Esophagus squamous epithelium (tissue), 4 donors: ENCODE measurements around the gene TEKT1.
"Not testable (repeated sequence)": the region's sequence is repeated elsewhere in the genome, so short reads cannot be mapped to it uniquely, and the experiment has no call there.

Experiments
- POLR2A ChIP-seq, 4 donors: fragments of 450-650 bp; IDR thresholded peaks; one replicate each; pipeline ENCODE4 v1.6.1; 2017; ENCODE audit warnings: antibody characterized with exemption in 4 of 4, mild to moderate bottlenecking in 4 of 4, moderate library complexity in 3 of 4
- TF ChIP-seq, protein P1 (sequence below), 6 experiments: fragments of 450-650 bp in 4 of 6; fragments of 200-600 bp in 2 of 6; sonication (generic) in 2 of 6; IDR thresholded peaks; one replicate each; pipeline ENCODE4 v1.5.1; 2016 to 2019; ENCODE audit warnings: antibody characterized with exemption in 6 of 6, mild to moderate bottlenecking in 4 of 6, moderate library complexity in 4 of 6

DNA sequence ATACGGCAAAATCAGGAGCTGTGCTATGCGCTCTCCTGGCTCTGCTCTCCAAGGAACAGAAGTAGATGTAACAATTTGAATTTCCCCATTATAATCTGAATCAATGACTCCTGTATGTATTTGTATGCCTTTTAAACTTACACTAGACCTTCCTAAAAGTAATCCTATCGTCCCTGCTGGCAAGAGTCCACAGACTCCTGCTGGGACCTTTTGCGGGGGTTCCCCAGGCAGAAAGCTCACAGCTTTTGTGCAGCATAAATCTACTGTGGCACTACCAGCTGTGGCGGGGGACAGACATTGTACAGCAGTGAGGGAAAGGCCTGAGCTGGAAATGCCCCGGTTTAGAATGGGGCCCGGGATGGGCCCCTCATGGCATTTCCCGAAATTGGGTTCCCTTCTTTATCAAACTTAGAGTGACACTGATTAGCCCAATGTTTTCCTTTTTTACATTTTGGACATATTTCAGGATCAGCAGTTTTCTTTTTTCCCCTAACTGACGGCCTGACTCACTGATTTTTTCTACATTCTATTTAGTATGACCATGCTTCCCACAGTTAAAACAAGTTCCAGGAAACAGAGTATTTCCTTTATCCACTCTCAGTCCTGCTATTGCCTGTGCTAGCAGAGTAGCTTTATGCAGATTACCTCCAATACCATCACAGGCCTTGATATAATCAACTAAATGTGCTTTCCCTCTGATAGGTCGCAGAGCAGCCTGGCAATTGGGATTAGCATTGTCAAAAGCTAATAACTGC is 47.9 kb upstream of the TEKT1 start:
- TF ChIP-seq POLR2A (IDR thresholded peaks at IDR 0.05) = not testable (repeated sequence)
- TF ChIP-seq, protein P1, sequence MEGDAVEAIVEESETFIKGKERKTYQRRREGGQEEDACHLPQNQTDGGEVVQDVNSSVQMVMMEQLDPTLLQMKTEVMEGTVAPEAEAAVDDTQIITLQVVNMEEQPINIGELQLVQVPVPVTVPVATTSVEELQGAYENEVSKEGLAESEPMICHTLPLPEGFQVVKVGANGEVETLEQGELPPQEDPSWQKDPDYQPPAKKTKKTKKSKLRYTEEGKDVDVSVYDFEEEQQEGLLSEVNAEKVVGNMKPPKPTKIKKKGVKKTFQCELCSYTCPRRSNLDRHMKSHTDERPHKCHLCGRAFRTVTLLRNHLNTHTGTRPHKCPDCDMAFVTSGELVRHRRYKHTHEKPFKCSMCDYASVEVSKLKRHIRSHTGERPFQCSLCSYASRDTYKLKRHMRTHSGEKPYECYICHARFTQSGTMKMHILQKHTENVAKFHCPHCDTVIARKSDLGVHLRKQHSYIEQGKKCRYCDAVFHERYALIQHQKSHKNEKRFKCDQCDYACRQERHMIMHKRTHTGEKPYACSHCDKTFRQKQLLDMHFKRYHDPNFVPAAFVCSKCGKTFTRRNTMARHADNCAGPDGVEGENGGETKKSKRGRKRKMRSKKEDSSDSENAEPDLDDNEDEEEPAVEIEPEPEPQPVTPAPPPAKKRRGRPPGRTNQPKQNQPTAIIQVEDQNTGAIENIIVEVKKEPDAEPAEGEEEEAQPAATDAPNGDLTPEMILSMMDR (IDR thresholded peaks at IDR 0.05) = not testable (repeated sequence)
